HG02798 (cell line): ENCODE results near the gene OR5H2.

Experiments used
- ATAC-seq: cut with Tn5 transposase; IDR thresholded peaks from one replicate; pipeline ENCODE4 v1.9.1; 2021; ENCODE audit warnings: mild to moderate bottlenecking; ENCODE audit not compliant: unreplicated experiment, poor library complexity

OR5H2 gene

DNA sequence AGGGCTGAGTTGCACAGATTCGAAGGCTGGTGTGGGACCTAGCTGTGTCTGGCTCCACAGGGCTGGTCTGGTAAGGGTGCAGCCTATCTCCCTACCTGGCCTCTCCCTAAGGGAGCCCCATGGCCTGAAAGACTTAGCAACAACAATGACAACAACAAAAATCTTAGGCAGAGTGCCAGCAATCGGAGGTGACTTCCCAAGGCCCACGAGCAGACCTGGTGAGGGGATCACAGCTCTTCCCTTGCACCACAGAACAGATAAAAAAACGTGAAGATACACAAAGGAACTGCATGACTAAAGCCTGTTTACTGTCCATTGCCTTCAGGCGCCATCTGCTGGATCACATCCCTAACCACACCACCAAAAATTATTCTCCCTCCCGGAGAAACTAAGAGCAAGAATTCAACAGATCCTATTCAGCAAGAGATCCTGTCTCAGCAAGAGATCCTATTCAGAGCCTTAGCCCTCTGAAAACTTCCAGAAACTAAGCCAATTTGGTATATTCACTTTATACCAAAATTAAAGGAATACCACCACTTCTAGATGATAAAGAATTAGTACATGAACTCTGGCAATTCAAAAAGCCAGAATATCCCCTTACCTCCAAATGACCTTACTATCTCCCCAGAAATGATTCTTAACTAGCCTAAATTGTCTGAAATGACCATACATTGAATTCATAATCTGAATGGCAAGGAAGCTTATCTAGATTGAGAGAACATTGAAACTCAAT, 47.3 kb downstream of the OR5H2 start:
- peak; percentile 73 for ATAC-seq

DNA sequence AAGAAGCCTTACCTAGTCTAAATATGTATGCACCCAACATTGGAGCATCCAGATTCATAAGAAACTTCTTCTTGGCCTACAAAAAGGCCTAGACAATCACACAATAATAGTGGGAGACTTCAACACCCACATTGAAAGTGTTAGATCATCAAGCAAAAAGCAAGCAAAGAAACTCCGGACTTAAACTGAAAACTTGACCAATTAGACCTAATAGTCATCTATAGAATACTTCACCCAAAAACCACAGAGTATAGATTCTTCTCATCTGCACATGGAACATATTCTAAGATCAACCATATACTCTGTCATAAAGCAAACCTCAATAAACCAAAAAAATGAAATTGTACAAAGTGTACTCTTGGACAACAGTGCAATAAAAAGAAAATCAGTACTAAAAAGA, 49.0 kb downstream of the OR5H2 start:
- no peak for ATAC-seq
